ENCODE results near the gene RAB28.
A peak's percentile ranks its signal among the peaks of the same experiment; 100 is the strongest.

Gene RAB28

DNA sequence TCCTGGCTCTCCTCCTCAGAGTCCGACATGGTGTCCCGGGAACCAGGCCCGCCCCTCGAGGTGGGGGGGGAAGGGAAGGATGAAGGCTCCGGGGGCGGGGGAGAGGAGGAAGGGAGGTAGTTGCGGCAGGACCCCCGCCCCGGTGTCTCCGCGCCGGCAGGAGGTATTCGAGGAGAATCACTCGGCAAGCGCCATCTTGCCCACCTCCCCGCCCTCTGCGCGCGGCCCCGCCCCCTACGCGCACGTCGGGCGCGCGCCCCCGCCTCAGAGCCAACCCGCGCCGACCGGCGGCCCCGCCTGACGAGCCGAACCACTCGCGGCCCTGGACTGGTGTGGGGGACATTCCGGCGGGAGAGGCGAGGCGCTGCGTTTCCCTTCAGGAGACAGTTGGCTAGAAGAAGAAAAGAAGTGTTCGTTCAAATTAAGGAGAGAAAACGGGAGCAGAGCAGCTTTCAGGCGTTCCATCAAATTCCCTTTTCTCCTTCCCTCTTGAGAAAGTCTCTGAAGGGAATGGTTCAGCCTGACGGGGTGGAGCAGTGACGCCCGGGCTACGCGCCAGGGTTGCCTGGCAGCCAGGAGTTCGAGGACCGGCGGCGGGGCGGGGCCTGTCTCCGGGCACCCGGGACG lies at the start of gene RAB28:
RAB28 (minus strand) TSS at position 219 of the 627 bp plus-strand sequence.
- peak; percentile 80 for DNase-seq

DNA sequence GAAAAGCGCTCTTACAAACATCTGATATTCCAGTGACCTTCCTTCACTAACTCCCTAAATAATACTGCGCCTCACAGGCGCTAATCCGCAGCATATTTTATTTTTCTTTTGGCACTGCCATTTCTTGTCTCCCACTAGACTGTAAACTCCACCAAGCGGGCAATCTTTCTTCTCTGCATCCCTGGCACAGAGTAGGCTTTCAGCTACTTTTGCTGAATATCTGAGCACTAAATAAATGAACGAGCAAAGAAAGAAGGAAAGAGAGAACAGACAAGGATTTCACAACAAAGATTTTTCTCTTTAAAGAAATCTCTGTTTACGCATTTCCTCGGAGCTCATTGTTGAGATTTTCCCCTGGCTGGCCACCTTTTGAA lies 47.5 kb upstream of the RAB28 start:
- no peak for DNase-seq

DNA sequence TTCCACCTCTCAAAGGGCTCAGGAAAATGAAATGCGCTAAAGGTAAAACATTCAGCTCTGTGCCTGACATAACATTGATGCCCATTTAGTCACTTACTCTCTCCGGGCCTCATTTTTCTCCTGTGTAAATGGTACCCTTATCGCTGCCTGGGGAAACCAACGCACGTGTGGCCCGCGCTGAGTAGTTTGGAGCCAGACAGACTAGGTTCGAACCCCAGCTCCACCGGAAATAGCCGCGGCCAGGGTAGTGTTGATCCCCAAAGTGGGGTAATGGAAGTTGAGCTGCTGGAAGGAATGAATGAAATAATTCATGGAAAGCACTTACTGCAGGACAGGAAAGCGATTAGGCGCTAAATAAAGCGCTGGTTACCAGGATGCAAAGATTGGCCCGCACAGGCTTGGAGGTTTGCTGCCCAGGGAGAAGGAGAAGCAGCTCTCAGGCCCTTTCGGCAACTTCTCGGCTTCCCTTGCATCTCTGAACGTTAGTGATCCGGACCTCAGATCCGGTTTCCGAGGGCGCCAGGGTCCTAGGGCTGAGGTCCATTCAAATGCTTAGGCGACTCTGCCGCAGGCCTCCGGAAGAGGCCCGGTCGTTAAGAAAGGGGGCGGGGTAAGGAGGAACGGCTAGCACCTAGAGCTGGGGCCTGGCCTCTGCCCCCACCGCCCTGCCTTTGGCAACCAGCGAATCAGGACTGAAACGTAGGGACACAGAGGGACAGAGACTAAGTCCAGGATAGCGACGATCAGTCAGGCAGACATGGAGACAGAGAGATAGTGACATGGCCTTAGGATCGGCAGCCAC lies 46.9 kb upstream of the RAB28 start:
- no peak for DNase-seq

DNA sequence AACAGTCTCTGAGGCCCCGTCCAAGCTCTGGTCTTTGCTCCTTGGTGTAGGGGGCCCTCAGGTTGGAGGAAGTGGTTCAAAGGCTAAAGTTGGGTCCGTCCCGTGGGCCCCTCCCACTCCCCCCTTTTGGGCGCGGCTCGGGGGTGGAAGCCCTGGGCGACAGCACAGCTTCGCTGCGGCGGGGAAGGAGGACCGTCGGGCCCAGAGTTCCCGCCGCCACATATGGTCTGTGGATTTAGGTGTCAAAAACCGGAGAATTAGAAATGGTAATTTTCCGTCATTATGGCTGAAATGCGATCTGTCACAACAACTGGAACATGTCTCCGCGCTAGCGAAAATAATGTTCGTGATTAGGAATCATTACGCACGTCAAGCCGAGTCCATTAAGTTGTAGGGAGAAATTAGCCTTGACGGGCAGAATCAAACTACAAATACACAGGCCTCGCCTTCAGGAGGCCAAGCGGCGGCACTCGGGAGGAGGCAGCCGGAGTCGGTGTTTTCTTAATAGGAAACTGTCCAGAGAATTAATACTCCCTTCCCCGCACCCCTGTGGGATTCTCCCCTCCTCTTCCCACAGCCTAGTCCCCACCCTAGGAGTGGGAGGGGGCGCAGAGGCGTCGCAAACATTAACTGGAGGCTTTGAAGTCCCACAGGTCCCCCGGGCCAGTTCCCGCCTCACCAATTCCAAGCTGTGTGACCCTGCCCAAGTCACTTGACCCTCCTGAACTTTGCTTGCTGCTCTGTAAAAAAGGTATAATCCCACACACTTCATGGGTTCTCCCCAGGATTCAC lies 45.2 kb upstream of the RAB28 start:
- no peak for DNase-seq

DNA sequence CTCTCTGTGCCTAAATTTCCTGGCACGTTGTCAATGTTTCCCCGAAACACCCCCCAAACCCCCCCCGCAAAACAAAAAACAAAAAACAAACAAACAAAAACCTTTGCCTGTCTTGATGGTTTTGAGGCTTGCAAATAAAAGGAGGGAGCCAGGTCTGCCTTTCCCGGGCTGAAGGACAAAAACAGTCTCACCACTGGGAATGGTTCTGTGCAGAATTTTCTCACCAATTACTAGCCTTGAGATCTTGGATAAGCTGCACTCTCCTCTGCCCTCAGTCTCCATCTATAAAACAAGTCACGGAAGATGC lies 44.6 kb upstream of the RAB28 start:
- no peak for DNase-seq

DNA sequence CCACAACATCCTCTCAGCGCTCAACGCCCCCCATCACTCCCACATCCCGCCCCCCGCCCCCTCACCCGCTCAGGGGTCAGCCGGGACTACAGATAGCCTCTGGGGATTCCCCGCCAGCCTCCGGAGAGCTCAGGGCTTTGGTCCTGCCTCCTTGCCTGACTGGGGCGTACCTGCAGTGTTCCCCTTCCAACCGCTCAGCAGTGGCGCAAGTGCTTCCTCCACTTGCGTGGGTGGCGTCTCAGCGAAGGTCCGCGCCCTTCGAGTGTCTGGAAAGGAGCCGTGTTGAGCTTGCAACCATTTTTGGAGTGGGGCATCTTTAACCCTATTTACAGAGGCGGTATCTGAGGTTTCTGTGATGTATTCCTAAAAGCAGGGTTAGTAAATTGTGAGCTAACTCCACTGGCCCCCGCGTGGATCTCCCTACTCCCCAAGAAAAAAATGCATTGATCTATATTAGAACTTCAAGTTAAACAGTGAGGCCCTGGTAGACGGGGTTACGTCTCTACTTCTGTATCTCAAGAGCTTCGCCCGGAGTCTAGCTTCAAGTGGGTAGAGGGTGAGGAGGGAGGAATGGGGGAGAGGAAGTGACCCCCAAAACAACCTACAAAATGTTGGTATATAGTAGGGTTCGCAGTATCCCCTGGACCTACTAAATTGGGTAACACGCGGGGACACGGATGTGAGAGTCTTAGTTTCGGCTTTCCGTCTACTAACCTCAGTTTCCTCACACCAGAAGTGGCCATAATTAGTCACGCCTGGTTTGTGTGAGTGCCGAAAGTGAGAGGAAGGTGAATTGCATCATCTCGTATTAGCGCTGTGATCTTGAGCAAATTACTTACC lies 44.1 kb upstream of the RAB28 start:
- no peak for DNase-seq

DNA sequence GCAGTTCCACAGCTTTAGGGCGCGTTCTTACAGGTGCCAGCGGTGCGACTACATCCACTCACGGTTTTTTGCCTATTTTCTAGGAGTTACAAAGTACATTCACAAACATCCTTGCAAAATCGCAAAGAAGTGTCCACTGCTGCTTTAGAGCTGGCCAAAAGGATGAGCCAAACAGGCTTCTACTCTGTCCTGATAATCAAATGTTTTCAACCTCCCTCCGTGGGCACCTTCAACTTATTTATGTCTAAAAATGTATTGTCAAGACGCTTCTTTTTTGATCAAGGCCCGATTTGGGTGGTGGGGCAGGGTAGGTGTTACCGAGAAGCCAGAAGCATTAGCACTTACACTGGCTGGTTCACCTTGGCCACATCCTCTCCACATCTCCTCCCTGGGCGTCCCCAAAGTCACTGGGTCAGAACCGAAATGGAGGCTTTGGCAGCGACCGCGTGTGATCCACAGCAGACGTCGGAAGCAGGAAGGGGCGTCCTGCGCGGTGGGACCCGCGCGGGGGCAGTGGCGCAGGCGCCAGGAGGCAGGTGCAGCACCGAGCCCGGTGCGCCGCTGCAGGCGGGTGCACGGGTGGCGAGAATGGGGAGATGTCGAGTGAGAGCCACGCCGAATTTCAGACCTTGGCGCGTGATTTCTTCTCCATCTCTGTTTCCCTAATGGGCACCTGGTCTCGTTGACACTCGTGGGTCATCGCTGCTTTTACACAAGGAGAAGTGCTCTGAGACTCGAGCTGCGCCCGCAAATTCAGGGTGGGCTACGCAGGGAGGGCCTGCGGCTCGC lies 43.2 kb upstream of the RAB28 start:
- no peak for DNase-seq

DNA sequence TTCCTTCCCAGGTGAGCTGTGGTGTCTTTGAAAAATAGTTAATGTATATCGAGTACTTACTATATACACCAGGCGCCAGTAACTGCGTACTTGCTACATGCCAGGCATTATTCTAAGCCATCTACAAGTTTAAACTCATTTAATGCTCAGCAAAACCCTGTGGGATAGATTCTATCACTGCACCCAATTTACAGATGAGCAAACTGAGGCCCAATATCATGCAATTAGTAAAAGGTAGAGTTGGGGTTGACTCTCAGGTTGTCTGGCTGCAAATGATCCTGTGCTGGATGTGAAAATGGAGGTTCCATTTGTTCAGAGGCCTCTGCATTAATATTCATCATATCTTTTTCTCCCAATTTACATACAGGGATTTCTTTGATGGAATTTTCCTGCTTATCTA lies 42.5 kb upstream of the RAB28 start:
- DNase-seq: no peak

DNA sequence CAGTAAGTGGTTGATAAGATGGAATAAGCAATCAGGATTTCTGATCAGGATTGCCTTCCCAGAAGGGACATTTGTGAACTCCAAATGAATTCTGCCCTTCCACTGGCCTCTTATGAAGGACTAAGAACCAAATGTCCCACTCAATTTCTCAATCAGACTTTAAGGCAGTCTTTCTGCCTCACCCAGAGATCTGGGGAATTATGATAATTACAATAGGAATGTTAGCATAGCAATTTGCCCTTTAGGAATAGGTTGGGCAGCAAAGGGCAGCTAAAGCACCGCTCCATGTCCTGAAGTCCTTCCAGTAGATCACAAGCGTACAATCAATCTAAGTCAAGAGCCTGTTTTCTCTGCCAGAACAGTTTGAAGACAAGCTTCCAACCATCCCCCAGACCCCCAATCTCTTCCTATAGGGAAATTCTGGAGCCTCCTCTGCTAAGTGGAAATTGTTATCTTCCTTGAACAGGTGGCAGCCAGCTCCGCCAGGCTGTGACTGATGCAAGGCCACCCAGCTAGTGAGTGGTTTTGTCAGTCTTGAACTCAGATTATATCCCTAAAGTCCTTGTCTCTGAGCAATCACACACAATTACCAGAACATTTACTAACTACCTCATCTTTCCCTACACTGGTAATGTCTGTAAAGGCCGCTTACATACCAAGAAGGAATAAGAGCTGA lies 41.6 kb upstream of the RAB28 start:
- no peak for DNase-seq

DNA sequence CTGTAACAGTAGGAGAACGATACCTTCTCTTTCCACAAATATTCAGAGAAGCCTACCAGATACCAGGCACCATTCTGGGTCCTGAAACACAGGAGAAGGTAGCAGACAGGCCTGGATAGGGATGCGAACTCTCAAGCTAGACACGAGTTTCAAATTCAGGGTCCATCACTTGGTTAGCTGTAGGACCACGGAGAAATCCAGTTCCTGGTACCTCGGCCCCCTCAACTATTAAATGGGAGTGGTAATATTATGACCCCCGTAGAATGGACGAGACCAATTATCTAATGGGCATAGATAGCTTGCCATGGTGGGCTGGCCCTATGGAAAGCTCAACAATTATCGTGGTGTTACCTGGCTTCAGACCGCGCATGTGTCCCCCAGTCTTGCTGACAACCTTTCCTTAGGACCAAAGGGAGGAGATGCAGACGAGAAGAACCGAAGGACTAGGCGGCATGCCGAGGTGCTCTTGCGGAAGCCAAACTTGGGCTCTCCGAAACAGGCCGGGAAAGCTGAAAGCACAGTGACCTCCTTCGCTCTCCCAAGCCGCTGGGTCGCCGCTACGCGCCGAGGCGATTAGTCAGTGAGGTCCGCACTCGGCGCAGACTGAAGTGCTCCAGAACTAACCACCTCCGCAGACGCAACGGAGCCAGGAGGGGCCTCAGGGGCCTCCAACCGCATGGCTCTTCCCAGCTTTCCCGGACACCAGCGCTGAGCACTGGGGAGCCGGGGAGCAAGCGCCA lies 40.5 kb upstream of the RAB28 start:
- DNase-seq: no peak

DNA sequence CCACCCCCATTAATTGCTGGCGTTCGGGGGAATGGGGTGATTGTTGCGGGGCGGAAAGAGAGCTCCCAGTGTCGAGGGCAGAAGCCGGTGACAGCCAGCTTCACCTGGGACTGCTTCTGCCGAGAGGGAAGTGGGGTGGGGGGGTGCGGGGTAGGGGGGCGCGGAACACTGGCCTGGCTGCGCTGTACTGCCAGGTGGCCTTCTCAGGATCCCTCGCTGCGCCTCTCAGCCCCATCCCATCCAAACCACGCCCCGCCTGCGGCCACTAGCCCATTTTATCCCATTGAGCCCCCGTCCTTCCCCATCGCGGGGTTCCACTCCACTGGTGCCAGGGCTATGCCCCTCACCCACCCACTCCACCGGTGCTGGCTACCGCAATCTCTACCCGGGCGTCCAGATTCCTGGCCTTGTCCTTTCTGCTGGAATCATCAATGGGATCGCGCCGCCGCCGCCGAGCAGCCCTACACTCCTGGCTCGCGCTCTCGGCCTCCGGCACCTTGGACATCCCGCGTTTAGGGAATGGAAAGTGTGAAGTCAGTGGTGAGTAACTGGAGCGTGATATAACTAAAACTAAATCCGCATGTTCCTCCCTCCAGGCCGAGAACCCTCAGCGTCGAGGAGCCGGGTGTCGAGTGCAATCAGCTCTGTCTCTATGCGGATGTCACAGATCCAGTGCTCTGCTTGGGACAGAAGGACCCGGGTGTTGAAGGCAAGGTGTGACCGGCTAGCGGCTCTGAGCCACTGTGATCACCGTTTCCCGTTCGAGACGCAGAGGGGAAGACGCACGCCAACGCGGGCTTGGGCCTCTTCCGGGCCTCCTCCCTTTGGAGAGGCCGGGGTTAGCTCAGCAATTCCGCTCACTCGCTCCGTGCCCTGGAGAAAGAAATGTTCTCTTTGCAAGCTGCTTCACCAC lies 39.7 kb upstream of the RAB28 start:
- no peak for DNase-seq

DNA sequence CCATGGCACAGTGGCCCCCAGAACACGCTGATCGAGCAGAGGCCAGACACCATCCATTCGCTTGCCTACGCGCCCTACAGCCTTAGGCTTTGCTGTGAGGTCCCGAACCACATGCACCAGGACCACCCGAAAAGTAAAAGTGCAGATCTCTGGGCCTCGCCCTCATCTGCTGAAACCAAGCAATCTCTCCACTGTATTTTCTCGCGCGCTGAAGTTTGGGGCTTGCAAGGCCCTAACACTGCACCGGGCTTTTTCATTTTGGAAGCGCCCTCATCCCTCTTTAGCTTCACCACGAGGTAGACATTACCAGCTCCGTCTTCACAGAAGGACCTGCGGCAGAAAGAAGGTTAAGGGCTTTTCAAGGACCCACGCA lies 39.0 kb upstream of the RAB28 start:
- DNase-seq: no peak

DNA sequence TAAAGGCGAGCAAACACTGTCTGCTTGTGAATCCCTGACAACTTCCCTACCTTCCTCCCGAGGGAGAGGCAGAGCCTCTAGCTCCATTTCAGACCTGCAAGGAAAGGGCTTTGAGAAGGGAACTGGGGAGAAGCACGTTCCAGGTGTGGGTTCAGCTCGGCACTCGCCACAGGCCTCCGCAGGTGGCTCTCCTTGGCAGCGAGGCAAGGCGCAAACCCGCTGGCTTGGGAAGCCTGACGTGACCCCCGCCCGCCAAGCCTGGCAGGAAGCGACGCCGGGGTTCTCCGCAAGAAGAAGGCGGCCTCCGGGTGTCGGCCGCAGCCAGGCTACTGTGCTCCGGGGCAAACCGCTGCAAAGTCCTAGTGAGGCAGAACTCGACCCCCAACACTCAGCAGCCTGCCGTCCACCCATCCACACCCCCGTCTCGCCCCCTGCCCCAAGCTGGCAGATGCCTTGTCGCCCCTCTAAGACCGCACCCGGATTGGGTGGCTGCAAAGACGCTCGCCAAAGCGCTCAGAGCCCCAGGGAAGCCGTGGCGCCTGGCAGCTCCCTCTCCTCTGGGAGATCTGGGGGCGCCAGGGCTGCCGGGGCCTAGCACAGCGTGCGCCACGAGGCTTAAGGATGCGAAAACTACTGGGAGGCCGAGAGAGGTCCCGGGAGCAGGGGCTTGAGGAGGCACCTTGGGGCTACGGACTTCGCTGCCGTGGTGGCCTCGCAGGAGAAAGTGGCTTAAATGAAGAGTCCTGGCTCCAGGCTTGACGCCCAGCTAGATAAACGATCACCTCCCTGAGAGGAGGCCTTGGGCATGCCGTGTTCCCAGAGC lies 38.4 kb upstream of the RAB28 start:
- DNase-seq: no peak

DNA sequence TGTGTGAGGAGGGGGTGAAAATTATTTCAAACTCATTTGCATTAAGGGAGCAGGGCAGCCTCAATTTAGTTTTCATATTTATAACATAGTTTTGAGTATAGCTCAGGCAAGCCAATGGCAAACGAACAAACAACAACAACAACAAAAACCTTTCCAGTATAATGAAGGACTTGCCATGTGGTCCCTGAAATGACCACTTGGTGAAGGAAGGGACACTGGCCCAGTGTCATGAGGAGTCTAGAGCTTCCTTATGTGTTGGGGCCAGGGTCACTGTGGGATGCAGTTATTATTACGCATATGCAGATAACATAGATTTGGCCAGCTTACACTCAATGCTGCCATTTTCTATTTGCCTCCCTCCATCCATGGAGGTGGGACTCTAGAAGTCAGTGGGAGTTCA lies 36.9 kb upstream of the RAB28 start:
- no peak for DNase-seq

DNA sequence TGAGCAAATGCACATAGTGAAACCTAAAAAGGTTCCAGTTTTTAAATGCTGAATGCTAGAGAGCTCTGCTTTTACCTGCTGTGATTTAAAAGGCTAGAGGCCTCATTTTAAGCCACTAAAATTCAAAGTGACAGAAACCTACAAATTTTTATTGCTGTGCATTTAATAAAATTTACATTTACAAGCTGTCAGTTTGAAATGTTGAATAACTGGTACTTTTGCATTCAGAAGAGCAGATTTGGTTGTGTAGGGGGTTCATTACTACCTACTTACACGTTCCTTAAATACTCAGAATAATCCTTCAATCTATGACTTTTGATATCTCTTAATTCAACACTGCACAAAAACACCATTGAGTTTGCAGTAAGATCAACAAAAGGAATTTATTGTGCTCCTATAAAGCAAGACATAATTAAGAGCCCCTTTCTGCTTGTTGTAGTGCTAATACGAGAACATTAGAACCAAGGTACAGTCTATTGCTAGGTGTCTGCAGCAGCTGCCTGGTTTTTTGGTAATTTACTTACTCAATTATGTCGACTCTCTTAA lies 32.2 kb upstream of the RAB28 start:
- DNase-seq: no peak

DNA sequence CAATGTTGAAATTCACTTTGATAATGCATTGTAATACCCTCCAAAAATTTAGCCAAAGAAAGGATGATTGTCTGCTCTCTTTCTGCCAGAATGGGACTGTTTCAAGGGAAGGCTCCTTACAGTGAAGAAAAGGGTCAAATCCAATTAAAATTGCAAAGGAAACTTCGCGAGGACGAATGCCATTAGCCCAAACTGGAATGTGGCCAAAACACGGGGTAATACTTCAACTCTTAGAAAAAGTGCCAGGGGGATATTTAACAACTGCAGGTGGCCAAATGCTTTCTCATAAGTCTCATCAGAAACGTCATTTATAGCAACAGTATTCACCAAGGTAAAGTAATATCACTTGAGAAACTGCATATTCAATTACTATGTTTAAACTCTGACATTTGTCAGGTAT lies 31.1 kb upstream of the RAB28 start:
- DNase-seq: no peak

DNA sequence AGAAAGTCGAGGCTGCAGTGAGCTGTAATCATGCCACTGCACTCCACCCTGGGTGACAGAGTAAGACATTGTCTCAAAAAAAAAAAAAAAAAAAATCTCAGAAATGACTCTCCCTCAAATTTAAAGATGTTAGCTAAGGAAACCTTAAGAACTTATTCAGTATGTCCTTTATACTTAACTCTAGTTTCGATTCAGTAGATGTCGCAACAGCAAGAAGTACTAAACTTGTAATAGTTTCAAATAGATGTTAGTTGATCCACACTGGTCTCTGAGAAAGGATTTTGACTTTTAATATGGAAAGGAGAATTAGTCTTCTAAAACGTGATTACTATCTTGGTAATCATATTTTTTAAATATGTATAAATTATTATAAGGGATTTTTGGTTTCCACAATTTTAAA lies 30.6 kb upstream of the RAB28 start:
- no peak for DNase-seq

DNA sequence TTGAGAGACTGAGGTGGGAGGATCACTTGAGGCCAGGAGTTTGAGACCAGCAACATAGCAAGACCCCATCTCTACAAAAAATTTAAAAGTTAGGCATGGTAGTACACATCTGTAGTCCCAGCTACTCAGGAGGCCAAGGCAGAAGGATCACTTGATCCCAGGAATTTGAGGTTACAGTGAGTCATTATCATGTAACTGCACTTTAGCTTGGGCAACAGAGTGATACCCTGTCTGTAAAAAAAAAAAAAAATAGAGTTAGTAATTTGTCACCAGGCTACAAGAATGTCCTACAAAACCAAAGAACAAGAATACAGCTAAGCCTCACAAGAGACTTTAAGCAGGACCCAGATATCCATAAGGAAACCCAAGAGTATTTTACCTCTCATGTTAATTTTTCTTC lies 27.0 kb upstream of the RAB28 start:
- DNase-seq: no peak

DNA sequence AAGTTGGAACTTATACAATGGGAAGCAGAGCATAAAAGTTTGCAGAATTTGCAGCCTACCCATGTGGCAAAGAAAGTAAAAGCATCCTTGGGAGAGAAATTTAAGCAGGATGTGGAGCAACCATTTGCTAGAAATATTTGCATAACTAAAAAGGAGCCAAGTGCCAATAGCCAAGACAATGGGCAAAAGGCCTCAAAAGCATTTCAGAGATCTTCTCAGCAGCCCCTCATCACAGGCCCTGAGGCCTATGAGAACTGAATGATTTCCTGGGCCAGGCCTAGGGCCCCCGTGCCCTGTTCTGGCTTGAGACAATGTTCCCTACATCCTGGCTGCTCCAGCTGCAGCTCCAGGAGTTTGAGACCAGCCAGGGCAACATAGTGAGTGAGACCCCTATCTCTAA lies 25.3 kb upstream of the RAB28 start:
- no peak for DNase-seq
